Measurements from ENCODE around the gene TIMM44.
A peak's percentile ranks its signal among the peaks of the same experiment; 100 is the strongest.
"Not testable (repeated sequence)": the region's sequence is repeated elsewhere in the genome, so short reads cannot be mapped to it uniquely, and the experiment has no call there.

The TIMM44 gene

DNA sequence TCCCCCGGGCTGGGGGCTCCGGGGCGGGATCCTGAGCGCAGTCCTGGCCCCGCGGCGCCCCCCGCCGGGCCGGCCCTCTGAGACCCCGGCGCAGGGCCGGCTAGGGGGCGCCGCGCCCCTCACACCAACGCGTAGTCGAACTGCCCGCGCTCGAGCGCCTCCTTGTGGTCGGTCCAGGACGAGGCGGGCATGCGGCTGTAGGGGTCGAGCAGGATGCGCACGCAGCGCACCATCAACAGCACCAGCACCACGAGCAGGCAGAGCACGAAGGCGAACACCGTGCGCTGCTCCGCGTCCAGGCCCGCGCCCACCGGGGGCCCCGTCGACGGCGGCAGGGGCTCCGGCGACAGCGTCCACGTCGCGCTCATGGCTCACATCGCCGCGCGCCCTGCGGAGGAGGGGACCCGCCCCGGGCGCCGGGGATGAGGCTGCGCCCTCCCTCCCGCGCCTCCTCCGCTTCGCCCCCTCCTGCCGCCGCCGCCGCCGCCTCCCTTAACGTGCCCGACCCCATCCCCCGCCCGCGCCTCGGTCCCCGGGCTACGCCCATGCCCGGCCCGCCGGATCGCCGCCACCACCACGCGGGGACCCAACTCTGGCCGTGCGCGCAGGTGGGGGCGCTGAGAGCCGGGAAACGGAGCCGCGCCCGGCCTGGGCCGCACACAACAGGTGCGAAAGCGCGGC lies 18.2 kb downstream of the TIMM44 start:
- peak; percentile 58 for DNase-seq (ENCODE audit: low read depth)

DNA sequence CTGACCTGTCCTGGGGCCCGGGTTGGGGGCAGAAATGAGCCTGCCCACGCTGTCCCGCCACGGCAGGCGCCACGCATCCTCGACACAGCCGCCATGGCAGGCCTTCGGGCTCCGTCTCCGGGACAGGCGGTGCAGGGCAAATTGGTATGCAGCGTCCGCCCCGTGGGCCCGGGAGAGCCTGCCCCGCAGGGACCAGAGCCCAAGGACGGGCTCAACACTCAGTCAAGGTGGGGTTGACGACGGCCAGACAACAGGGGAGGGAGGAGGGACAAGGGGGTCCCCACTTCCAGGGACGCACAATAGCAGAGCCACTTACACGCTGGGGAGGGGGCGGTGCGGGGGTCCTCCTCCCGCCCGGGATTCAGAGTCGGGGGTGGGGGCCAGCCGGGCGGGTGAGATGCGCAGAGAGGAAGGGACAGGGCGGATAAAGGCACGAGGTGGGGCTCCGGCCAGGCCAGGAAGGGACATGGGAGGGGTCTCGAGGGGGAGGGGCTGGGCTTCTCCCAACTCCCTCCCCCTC lies 18.8 kb downstream of the TIMM44 start:
- DNase-seq (ENCODE audit: low read depth) = no peak

DNA sequence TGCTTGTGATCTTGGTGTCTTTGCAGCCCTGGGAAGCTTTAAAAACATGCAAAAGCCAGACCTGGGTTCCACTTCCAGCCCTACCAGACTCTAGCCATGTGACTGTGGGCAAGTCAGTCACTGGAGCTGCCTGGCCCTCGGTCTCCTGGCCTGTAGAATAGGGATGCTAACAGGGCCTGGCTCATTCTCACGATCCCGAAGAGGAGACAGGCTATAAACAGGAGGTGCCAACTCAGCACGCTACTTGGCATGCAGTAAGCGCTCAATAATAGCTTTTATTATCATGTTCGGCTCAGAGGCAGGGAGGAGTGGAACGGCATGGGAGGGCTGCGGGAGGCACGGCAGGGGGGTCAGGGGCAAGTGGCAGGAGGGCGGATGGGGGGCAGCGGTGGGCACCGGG lies 19.2 kb downstream of the TIMM44 start:
- no peak for DNase-seq (ENCODE audit: low read depth)

DNA sequence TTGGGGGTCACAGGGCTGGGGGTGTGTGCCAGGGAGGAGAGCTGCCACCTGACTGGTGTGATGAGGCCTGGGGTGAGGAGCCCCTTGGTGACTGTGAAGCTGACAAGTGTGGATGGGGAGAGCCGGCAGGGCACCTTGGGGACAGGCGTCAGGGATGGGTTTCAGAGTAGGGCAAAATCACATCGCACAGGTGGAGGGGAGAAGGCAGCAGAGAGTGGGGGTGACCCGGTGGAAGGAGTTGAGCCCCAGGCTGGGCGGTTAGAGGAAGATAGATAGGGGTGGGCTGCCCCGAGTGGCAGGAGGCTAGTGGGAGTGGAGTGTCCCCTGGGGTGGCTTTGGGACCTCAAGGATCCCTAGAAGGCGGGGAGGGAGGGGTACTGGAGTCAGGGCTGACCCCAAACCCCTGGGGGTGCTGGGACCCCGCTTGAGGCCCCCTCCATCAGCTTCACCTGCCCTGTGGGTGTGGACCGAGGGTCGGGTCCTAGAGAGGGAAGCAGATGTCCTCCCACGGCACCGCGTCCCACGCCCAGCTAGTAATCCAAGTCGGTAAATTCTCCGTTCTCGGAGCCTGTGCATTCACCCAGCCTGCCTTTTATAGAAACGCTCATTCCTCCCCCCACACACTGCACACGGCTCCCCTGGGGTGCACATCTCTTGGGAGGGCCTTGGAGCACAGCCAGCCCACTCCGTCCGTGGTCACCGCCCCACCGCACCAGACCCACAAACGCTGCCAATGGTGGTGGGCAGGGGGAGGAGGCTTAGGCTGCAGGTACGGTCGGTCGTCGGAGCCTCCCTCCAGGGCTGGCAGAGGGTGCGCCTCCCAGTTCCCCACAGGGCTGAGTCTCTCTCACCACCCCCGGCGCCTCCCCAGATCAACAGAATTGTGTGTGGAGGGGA lies 19.9 kb downstream of the TIMM44 start:
- no peak for DNase-seq (ENCODE audit: low read depth)

DNA sequence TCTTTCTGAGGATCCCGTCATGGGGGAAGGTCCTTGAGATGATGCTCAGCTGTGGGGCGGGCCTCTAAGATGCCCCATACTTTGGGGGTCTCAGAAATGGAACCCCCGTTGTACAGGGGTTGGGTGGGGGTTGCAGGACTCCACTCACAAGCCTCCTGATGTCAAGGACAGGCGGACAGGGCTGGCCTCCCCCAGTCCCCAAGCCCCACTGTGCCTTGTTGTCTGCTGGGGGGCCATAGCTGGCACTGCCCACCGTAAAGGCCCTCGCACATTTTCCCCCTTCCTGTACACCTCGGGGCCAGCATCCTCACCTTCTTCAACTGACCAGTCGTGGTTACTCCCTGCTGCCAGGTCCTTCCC lies 20.6 kb downstream of the TIMM44 start:
- no peak for DNase-seq (ENCODE audit: low read depth)

DNA sequence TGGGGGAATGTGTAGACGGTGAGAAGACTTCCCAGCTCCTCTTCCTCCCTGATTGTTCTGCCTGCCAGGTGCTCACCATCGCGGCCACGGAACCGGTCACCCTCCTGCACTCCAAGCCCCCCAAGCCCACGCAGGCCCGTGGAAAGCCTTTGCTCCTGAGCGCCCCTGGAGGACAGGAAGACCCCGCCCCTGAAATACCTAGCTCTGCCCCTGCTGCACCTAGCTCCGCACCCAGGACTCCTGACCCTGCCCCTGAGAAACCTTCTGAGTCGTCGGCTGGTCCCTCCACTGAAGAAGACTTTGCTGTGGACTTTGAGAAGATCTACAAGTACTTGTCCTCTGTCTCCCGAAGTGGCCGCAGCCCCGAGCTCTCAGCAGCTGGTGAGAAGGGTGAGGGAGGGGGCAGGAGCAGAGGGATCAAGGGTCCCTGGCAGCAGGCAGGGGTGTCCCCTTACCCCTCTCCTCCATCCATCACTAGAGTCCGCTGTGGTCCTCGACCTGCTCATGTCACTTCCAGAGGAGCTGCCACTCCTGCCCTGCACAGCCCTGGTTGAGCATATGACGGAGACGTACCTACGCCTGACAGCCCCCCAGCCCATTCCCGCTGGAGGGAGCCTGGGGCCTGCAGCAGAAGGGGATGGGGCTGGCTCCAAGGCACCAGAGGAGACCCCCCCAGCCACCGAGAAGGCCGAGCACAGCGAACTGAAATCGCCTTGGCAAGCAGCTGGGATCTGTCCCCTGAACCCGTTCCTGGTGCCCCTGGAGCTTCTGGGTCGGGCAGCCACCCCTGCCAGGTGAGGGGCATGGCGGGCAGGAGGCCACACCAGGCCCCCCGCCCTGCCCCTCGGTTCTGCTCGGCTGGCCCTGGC lies 21.3 kb downstream of the TIMM44 start:
- no peak for DNase-seq (ENCODE audit: low read depth)

DNA sequence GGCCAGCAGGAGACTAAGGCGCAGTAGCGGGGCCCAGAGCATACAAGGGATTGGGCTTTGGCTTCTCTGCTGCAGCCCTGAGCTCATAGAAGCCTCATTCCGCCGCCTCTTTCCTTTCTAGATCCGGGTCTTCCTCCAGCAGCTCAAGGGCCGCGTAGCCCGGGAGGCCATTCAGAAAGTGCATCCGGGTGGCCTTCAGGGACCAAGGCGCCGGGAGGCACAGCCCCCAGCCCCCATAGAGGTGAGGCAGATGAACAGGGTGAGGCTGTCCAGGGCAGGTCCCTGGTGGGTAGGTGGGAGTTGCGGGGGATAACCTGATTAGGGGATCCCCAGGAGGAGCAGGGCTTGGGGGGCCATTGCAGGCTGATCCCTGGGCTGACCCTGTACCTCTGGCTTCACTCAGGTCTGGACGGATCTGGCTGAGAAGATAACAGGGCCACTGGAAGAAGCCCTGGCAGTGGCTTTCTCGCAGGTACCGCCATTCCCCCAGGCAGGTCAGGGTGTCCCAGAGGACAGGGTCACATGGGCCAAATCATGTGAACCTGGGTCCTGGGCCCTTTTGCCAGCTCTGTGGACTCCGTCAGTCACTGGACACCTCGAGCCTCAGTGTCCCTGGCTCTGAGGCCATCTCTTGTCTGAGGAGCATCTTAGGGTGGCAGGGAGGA lies 22.0 kb downstream of the TIMM44 start:
- DNase-seq (ENCODE audit: low read depth) = no peak

- DNase-seq (ENCODE audit: low read depth) = peak; percentile 100
Observed at GRCh38 chr19:7920519-7921301, 22.8 kb downstream of the TIMM44 start.

- peak; percentile 92 for DNase-seq (ENCODE audit: low read depth)
Observed at GRCh38 chr19:7919610-7920518, 23.6 kb downstream of the TIMM44 start, which contains the start of gene SNAPC2. Gene SNAPC2, plus strand, starts transcription at chr19:7920338. Its CDS starts 29 bp downstream, at chr19:7920367.

DNA sequence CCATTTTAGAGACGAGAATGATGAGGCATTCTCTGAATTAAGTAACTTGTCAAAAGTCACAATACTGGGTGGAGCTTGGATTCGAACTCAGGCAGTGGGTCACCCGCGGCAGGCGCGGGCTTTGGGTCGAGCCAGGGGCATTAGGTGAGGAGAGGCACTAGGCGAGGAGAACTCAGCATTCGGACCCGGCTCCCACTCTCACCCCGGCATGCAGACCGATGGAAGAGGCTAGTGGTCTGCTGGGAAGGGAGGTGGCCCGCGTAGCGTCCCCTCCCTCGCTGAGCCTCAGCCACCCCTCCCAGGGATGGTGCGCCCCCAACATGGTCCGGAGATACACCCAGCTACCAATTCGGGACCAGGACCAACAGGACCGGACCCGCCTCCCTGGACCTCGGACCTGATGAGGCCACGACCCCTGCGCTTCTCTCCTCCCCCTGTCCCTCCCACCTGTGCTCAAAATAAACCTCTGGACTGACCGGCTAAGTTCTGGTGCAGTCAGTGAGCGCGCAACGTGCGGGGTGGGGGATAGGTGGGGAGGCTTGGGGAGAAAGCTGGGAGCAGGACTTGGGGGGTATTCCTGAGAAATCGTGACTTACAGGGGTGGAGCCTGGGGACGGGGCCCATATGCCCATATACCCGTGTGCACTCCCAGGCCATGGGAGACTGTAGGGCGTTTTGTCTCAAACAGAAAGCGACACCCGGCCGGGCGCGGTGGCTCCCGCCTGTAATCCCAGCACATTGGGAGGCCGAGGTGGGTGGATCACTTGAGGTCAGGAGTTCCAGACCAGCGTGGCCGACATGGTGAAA lies 24.6 kb downstream of the TIMM44 start:
- DNase-seq (ENCODE audit: low read depth) = no peak

DNA sequence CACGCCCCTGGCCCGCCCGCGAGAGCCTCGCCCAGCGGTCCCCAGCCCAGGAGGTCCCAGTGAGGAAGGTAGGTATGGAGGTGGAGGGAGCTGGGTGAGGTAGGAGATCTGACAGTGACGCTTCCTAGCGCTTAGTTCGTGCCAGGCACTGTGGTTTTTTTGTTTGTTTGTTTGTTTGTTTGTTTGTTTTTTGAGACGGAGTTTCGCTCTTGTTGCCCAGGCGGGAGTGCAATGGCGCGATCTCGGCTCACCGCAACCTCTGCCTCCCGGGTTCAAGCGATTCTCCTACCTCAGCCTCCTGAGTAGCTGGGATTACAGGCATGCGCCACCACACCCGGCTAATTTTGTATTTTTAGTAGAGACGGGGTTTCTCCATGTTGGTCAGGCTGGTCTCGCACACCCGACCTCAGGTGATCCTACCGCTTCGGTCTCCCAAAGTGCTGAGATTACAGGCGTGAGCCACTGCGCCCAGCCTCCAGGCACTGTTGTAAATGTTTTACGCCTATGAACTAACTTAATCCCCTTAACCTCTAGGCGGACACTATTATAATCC lies 25.3 kb downstream of the TIMM44 start:
- DNase-seq (ENCODE audit: low read depth) = not testable (repeated sequence)

GRCh38 chr19:7917267-7918061 lies 26.0 kb downstream of the TIMM44 start:
- no peak for DNase-seq (ENCODE audit: low read depth)

- no peak for DNase-seq (ENCODE audit: low read depth)
Observed at GRCh38 chr19:7916955-7917266, 26.6 kb downstream of the TIMM44 start.

GRCh38 chr19:7916103-7916954 lies 27.1 kb downstream of the TIMM44 start:
- DNase-seq (ENCODE audit: low read depth) = no peak

- DNase-seq (ENCODE audit: low read depth) = no peak
Observed at GRCh38 chr19:7915250-7916102, 28.0 kb downstream of the TIMM44 start.

GRCh38 chr19:7914598-7915045 lies 28.8 kb downstream of the TIMM44 start, which contains the start of gene TGFBR3L:
Gene TGFBR3L, plus strand, starts transcription at chr19:7914830.
- DNase-seq (ENCODE audit: low read depth) = no peak

Measured in stimulated activated CD8-positive, alpha-beta memory T cell treated with anti-CD3 and anti-CD28 coated beads, Interleukin-15, amount 100 ng/mL, for 1 hour (primary cell).